Aorta (tissue), 5 donors: ENCODE data around the gene ARL8B. TPM values are rescaled to one million over a fixed set of nuclear protein-coding genes. Genes with fewer than 3 reads are reported as not detected.
"Not testable (repeated sequence)": the region's sequence is repeated elsewhere in the genome, so short reads cannot be mapped to it uniquely, and the experiment has no call there.

Experiments
- ATAC-seq: fragments of 200-7000 bp; cut with Tn5 transposase; one replicate; pipeline ENCODE4 v1.9.1; 2022; ENCODE audit warnings: moderate library complexity; ENCODE audit not compliant: low FRiP score
- DNase-seq, 2 donors: peaks; one replicate each; pipeline ENCODE4 v3.0.0-alpha.2; 2020
- H3K27ac ChIP-seq, 2 donors: one replicate each; pipeline ENCODE4 v1.5.1; 2013; ENCODE audit warnings: low read length in 2 of 2, mild to moderate bottlenecking in 2 of 2, moderate library complexity in 2 of 2, control low read depth in 1 of 2, inconsistent platforms in 1 of 2, low read depth in 1 of 2
- H3K27me3 ChIP-seq, 2 donors: one replicate each; pipeline ENCODE4 v1.6.1; 2013; ENCODE audit warnings: control low read depth in 1 of 2, low read length in 1 of 2, mild to moderate bottlenecking in 1 of 2, moderate library complexity in 1 of 2; ENCODE audit not compliant: insufficient read depth in 2 of 2, control insufficient read depth in 1 of 2
- H3K36me3 ChIP-seq, 2 donors: one replicate each; pipeline ENCODE4 v1.6.1; 2013; ENCODE audit warnings: control low read depth in 1 of 2, low read length in 1 of 2, mild to moderate bottlenecking in 1 of 2; ENCODE audit not compliant: insufficient read depth in 2 of 2, control insufficient read depth in 1 of 2
- H3K4me1 ChIP-seq, 2 donors: one replicate each; pipeline ENCODE4 v1.6.1; 2013; ENCODE audit warnings: low read length in 2 of 2, control low read depth in 1 of 2, mild to moderate bottlenecking in 1 of 2, moderate library complexity in 1 of 2; ENCODE audit not compliant: insufficient read depth in 2 of 2, control insufficient read depth in 1 of 2
- H3K4me3 ChIP-seq, 2 donors: one replicate each; pipeline ENCODE4 v1.5.1; 2013; ENCODE audit warnings: low read length in 2 of 2, control low read depth in 1 of 2, mild to moderate bottlenecking in 1 of 2
- H3K9me3 ChIP-seq: one replicate; pipeline ENCODE4 v1.6.1; 2013; ENCODE audit warnings: mild to moderate bottlenecking, low read length; ENCODE audit not compliant: control insufficient read depth
- WGBS, 2 donors: extraction: QIAGEN DNeasy Blood & Tissue Kit; methylation state at CpG; one replicate each; pipeline ENCODE4 v1.1.7; 2013; 5-methylcytosine and 5-hydroxymethylcytosine counted together
- intact Hi-C, 2 donors: fragments of 100-400 bp; cut with DNase I; formaldehyde crosslinking; loops; one replicate each; pipeline versions ENCODE4 v1.14.2 to v1.15.0; 2022
- polyA plus RNA-seq, 2 donors: library from polyadenylated mRNA; stranded (reverse); fragments of 200-250 nt; gene quantifications; one replicate each; pipeline ENCODE4 v1.2.3, GENCODE V29; 2013
- total RNA-seq, 2 donors: library from RNA; stranded (reverse); fragmentation: NEBNext Ultra II Directional; extraction: Animal tissue kit (Norgen Biotek cat#: 25700); gene quantifications; one replicate each; pipeline ENCODE4 v1.2.1, GENCODE V29; 2021
- donor health status: healthy with polysubstance abuse.
- donor health status: Bipolar disorder and iron deficiency.
- donor health status: DM: no; HTN: no; CAD: no.
- donor health status: DM: no; HTN: no; CAD: no.
- donor health status: DM: yes; HTN: yes; CAD: no.

The ARL8B gene
- total and polyA plus RNA-seq, 4 donors, result 44.1 to 61.3 (median 54.8) TPM

DNA sequence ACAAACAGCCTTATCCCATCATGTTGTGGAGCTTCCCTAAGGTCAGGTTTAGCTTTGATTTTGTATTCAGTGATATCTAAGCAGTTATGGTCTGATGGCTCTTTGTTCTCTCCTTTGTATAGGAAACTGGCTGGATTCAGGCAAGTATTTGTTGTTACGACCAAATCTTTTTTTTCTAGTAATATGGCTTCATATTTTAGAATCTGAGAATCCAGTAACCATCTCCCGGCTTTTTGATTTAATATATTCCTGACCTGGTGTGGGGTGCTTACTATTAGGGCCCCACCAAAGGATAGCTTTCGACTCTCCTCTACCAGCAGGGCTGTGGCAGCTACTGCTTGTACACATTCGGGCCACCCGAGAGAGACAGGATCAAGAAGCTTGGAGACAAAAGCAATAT, 23.0 kb downstream of the ARL8B start:
- H3K27ac ChIP-seq, result no peak overlapping the region
- H3K27me3 ChIP-seq, result no peaks in the 10 kb centered on the region
- H3K9me3 ChIP-seq, result no peaks in the 10 kb centered on the region
- DNase-seq, result no peak
- H3K4me3 ChIP-seq, result no peak overlapping the region
- ATAC-seq, result no peak
- H3K4me1 ChIP-seq, result peaks cover 0 to 7% of the 10 kb centered on the region in 2 donors
- intact Hi-C loops, result no loop called here
- no peaks in the 10 kb centered on the region for H3K36me3 ChIP-seq
- 95 to 96% methylated on average over 5 of the region's 5 CpGs for WGBS, 2 donors

DNA sequence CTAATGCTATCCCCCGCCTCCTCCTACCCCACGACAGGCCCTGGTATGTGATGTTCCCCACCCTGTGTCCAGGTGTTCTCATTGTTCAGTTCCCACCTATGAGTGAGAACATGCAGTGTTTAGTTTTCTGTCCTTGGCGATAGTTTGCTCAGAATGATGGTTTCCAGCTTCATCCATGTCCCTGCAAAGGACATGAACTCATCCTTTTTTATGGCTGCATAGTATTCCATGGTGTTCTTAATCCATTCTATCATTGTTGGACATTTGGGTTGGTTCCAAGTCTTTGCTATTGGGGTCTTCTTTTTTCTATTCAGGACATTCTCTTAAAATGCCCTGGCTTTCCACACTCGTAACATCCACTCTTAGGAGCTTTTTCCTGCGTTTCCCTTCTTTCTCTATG, 25.1 kb downstream of the ARL8B start:
- H3K36me3 ChIP-seq, H3K27me3 ChIP-seq, DNase-seq, H3K4me1 ChIP-seq, intact Hi-C loops, H3K4me3 ChIP-seq, H3K27ac ChIP-seq, H3K9me3 ChIP-seq, ATAC-seq: not testable (repeated sequence)
- 90 to 98% methylated on average over 5 of the region's 5 CpGs for WGBS, 2 donors

DNA sequence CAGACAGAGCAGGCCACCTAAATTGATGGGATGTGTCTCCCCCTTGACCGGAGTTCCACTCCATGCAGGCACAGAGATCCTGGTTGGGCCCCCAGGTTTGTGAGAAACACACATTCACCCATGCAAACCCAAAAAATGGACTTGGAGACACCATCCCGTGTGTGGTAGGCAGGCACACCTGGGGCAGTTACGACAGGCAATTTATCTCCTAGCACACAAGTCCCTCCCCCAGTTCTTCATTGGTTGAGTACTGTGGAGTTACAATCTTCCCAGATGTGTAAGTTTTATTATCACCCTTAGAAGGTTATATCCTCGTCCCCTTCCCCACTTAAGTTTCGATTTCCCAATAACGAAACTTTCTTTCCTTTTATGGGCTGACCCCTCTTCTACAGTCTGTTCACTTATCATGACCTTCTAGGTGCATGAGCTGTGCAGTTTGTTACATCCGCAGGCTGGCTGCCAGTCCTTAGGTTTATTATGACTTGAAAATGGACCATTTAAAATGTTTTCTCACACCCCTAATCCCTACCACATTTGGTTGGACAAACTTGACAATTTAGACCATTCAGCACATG, 27.3 kb downstream of the ARL8B start:
- ATAC-seq (no peak), DNase-seq (no peak)
- no peak overlapping the region for H3K27ac ChIP-seq
- 87 to 91% methylated on average over 7 of the region's 7 CpGs for WGBS, 2 donors
- H3K4me1 ChIP-seq, result peaks cover 0 to 1% of the 10 kb centered on the region in 2 donors
- no peaks in the 10 kb centered on the region for H3K27me3 ChIP-seq
- intact Hi-C loops, result no loop called here
- H3K9me3 ChIP-seq, result no peaks in the 10 kb centered on the region
- no peak overlapping the region for H3K4me3 ChIP-seq
- H3K36me3 ChIP-seq, result no peaks in the 10 kb centered on the region

DNA sequence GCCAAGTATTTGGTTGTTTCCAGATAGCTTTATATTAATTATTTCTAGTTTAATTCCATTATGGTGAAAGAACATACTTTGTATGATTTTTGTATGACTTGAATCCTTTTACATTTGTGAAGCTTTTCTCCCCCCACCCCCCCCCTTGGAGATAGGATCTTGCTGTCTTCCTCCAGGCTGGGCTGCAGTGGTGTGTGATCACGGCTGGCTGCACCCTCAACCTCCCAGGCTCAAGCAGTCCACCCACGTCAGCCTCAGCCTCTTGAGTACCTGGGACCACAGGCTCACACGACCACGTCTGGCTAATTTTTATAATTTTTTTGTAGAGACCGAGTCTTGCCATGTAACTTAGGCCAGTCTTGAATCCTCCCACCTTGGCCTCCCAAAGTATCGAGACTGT, 29.5 kb downstream of the ARL8B start:
- intact Hi-C loops, result no loop called here
- DNase-seq (no peak), ATAC-seq (no peak)
- Histone ChIP-seq H3K36me3 (no peaks in the 10 kb centered on the region), H3K27ac (no peak overlapping the region), H3K4me1 (no peaks in the 10 kb centered on the region), H3K4me3 (no peak overlapping the region), H3K27me3 (no peaks in the 10 kb centered on the region), H3K9me3 (no peaks in the 10 kb centered on the region)
- WGBS, 2 donors, result 94 to 97% methylated on average over 6 of the region's 6 CpGs

DNA sequence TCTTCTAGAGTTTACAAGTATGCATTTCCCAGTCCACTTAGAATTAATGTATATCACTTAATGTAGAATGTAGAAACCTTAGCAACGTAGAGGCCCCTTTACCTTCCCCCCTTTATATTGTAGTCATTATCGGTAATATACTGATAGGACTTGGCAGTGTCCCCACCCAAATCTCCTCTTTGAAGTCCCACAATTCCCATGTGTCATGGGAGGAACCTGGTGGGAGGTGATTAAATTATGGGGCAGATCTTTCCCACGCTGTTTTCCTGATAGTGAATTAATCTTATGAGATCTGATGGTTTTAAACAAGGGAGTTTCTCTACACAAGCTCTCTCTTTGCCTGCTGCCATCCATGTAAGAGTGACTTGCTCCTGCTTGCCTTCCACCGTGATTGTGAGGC, 31.0 kb downstream of the ARL8B start:
- no peak overlapping the region for H3K4me3 ChIP-seq
- DNase-seq (no peak), ATAC-seq (no peak)
- intact Hi-C loops, result no loop called here
- H3K9me3 ChIP-seq, result no peaks in the 10 kb centered on the region
- no peaks in the 10 kb centered on the region for H3K4me1 ChIP-seq
- H3K27ac ChIP-seq, result no peak overlapping the region
- H3K36me3 ChIP-seq, result no peaks in the 10 kb centered on the region
- 84 to 88% methylated on average over 4 of the region's 4 CpGs for WGBS, 2 donors
- H3K27me3 ChIP-seq, result no peaks in the 10 kb centered on the region

DNA sequence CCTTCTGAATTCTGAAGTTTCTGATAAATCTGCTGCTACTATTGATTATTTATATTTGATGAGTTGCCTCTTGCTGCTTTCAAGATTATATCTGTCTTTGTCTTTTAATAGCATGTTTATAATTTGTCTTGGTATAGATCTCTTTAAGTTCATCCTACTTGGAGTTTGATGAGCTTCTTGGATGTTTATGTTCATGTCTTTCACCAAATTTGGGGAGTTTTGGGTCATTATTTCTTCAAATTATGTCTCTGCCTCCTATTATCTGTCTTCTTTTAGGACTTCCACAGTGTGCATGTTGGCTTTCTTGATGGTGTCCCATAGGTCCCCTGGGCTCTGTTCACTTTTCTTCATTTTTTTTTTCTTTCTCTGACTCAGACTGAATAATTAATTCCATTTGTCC, 33.1 kb downstream of the ARL8B start:
- no peak overlapping the region for H3K4me3 ChIP-seq
- no peaks in the 10 kb centered on the region for H3K27me3 ChIP-seq
- no peak overlapping the region for H3K27ac ChIP-seq
- intact Hi-C loops, result no loop called here
- no peaks in the 10 kb centered on the region for H3K4me1 ChIP-seq
- no peaks in the 10 kb centered on the region for H3K36me3 ChIP-seq
- no peaks in the 10 kb centered on the region for H3K9me3 ChIP-seq
- DNase-seq, result no peak
- ATAC-seq, result no peak

DNA sequence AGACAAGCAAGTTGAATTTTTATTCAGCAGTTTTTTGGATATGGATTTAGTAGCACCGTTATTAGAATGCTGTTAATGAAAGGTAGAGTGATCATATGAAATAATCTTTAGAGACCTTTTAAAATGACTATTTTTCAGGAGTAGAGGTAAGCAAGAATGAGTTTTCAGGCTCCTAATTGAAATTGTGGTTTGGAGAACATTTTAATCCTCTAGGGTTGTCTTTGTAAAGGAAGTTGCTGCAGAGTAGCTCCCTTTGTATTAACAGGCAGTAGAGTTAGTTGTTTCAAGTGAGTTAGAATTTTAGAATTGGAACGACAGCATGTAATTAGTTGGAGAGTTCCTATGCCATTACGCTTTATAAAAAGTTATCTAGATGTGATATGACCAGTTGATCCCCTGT, 38.2 kb downstream of the ARL8B start:
- peaks cover 5 to 8% of the 10 kb centered on the region in 2 donors for H3K4me1 ChIP-seq
- no peak overlapping the region for H3K4me3 ChIP-seq
- no peak for ATAC-seq

DNA sequence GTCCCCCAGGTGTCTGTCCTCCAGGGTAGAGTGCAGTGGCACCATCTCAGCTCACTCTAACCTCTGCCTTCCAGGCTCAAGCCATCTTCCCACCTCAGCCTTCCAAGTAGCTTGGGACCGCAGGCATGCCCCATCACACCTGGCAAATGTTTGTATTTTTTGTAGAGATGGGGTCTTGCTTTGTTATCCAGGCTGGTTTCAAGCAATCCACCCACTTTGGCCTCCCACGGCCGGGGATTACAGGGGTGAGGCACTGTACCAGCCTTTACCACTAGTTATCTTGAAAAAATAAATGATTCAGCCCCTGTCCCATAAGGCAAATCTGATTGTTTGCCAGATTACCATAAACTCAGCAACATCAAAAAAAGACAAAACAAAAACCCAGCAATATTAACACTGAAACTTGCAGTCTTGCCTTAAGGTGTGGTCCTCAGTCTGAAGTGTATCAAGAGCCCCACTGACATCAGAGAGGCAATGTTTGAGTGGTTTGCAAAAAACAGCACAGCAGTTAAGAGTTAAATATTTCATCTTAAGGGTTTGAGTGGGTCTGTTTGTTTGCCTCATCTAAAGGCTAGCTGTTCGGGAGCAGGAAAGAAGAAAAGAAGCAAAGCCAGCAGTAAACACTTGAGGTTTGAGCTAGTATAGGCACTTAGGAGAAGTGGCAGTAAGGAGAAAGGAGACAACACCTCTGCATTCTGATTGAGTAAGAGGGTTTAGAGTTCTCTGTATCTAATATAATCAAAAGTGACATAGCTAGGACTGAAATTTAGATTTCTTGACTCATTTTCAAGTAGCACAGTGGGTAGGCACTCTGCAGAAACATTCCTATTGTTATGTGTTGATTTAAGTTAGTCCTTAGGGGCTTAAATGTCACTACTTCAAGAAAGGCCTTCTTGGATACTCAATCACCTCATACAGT, 39.1 kb downstream of the ARL8B start:
- Histone ChIP-seq H3K27me3 (no peaks in the 10 kb centered on the region), H3K9me3 (no peaks in the 10 kb centered on the region), H3K4me3 (no peak overlapping the region), H3K4me1 (peaks cover 5 to 8% of the 10 kb centered on the region in 2 donors), H3K36me3 (no peaks in the 10 kb centered on the region), H3K27ac (no peak overlapping the region)
- ATAC-seq (no peak), DNase-seq (no peak)
- WGBS, 2 donors, result 33 to 41% methylated on average over 4 of the region's 4 CpGs
- intact Hi-C loops, result no loop called here

More for the DNA sequence above, 38.2 kb downstream of the ARL8B start:
- WGBS, 2 donors, result 54 to 65% methylated on average over 3 of the region's 3 CpGs
- Histone ChIP-seq H3K36me3 (no peaks in the 10 kb centered on the region), H3K9me3 (no peaks in the 10 kb centered on the region), H3K27me3 (no peaks in the 10 kb centered on the region), H3K27ac (no peak overlapping the region)
- intact Hi-C loops, result no loop called here
- no peak for DNase-seq

DNA sequence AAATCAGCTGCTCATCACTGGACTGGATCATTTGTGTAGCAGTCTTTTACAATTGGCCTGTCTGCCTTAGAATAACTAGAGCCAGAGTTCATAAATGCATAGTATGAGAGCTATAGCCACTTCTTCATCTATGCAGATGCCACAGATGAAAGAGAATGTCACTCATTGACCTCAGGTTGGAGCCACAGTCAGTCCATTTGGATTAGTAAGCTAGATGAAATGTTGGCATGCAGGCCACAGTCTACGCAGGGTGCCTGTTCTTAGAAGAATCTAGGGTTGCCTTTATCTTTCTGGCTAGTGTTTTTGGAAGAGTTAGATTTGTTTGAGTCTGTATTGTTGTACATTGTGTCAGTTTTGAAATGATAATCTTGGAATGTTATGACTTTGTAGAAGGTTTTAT, 40.0 kb downstream of the ARL8B start:
- no peak overlapping the region for H3K27ac ChIP-seq
- H3K4me3 ChIP-seq, result no peak overlapping the region
- intact Hi-C loops, result no loop called here
- no peaks in the 10 kb centered on the region for H3K9me3 ChIP-seq
- no peaks in the 10 kb centered on the region for H3K36me3 ChIP-seq
- H3K27me3 ChIP-seq, result no peaks in the 10 kb centered on the region
- DNase-seq (no peak), ATAC-seq (no peak)
- WGBS, 2 donors, result 0 to 18% methylated on average over 1 of the region's 1 CpG
- peaks cover 5 to 8% of the 10 kb centered on the region in 2 donors for H3K4me1 ChIP-seq
